ENCODE results near the gene CEACAM21.

The CEACAM21 gene

GRCh38 chr19:41584260-41584810 is 8.4 kb downstream of the CEACAM21 start:
- Histone ChIP-seq H3K27me3 (ENCODE audit: insufficient read depth, low read length) (no peaks in the 10 kb centered on the region), H3K9ac (ENCODE audit: low read length) (no peak overlapping the region), H3K79me1 (ENCODE audit: low read length) (no peaks in the 10 kb centered on the region), H3K4me2 (ENCODE audit: low read length) (no peak overlapping the region), H3K14ac (ENCODE audit: low read length) (no peak overlapping the region), H3K4me1 (ENCODE audit: control insufficient read depth in 1 of 2, insufficient read depth in 2 of 2, low read length in 2 of 2) (no peaks in the 10 kb centered on the region), H3K4me3 (ENCODE audit: low read depth, low read length) (no peak overlapping the region), H3K79me2 (ENCODE audit: control insufficient read depth, insufficient read depth, low read length, poor library complexity) (no peaks in the 10 kb centered on the region), H3K4ac (ENCODE audit: low read depth, low read length) (no peak overlapping the region), H3K9me3 (ENCODE audit: insufficient read depth, low read depth, low read length) (peaks cover 48% of the 10 kb centered on the region), H2BK120ac (ENCODE audit: insufficient read depth, low read length, poor library complexity) (no peak overlapping the region), H3K36me3 (ENCODE audit: control insufficient read depth in 1 of 2, insufficient read depth in 2 of 2, low read length in 2 of 2) (no peaks in the 10 kb centered on the region), H3K23ac (ENCODE audit: low read length) (no peak overlapping the region), H2AK5ac (ENCODE audit: low read length) (no peak overlapping the region), H2BK12ac (ENCODE audit: low read length) (no peak overlapping the region), H2BK5ac (ENCODE audit: low read depth, low read length, poor library complexity) (no peak overlapping the region), H4K8ac (ENCODE audit: low read depth, low read length) (no peak overlapping the region), H2AFZ (ENCODE audit: insufficient read depth, low read length, poor library complexity) (no peak overlapping the region), H3K18ac (ENCODE audit: low read length) (no peak overlapping the region), H3K27ac (ENCODE audit: low read depth, low read length) (no peak overlapping the region), H4K91ac (ENCODE audit: low read depth, low read length) (no peak overlapping the region), H4K12ac (ENCODE audit: low read depth, low read length) (no peak overlapping the region)
- no peak for DNase-seq
- WGBS (ENCODE audit: extremely low coverage, insufficient coverage, insufficient read length), result no CpG with 5 or more reads among the region's 6 CpGs

- Histone ChIP-seq H3K36me3 (ENCODE audit: control insufficient read depth in 1 of 2, insufficient read depth in 2 of 2, low read length in 2 of 2) (no peaks in the 10 kb centered on the region), H3K4ac (ENCODE audit: low read depth, low read length) (no peak overlapping the region), H2BK12ac (ENCODE audit: low read length) (no peak overlapping the region), H2BK5ac (ENCODE audit: low read depth, low read length, poor library complexity) (no peak overlapping the region), H3K18ac (ENCODE audit: low read length) (no peak overlapping the region), H3K4me2 (ENCODE audit: low read length) (no peak overlapping the region), H3K27me3 (ENCODE audit: insufficient read depth, low read length) (no peaks in the 10 kb centered on the region), H3K14ac (ENCODE audit: low read length) (no peak overlapping the region), H2BK120ac (ENCODE audit: insufficient read depth, low read length, poor library complexity) (no peak overlapping the region), H4K12ac (ENCODE audit: low read depth, low read length) (no peak overlapping the region), H3K4me3 (ENCODE audit: low read depth, low read length) (no peak overlapping the region), H4K8ac (ENCODE audit: low read depth, low read length) (no peak overlapping the region), H2AK5ac (ENCODE audit: low read length) (no peak overlapping the region), H3K79me1 (ENCODE audit: low read length) (no peaks in the 10 kb centered on the region), H3K9ac (ENCODE audit: low read length) (no peak overlapping the region), H4K91ac (ENCODE audit: low read depth, low read length) (no peak overlapping the region), H3K4me1 (ENCODE audit: control insufficient read depth in 1 of 2, insufficient read depth in 2 of 2, low read length in 2 of 2) (no peaks in the 10 kb centered on the region), H2AFZ (ENCODE audit: insufficient read depth, low read length, poor library complexity) (no peak overlapping the region), H3K27ac (ENCODE audit: low read depth, low read length) (no peak overlapping the region), H3K23ac (ENCODE audit: low read length) (no peak overlapping the region), H3K79me2 (ENCODE audit: control insufficient read depth, insufficient read depth, low read length, poor library complexity) (no peaks in the 10 kb centered on the region), H3K9me3 (ENCODE audit: insufficient read depth, low read depth, low read length) (peaks cover 51% of the 10 kb centered on the region)
- no peak for DNase-seq
- WGBS (ENCODE audit: extremely low coverage, insufficient coverage, insufficient read length), result no CpG with 5 or more reads among the region's 1 CpG
Observed at GRCh38 chr19:41584931-41585330, 9.0 kb downstream of the CEACAM21 start.

DNA sequence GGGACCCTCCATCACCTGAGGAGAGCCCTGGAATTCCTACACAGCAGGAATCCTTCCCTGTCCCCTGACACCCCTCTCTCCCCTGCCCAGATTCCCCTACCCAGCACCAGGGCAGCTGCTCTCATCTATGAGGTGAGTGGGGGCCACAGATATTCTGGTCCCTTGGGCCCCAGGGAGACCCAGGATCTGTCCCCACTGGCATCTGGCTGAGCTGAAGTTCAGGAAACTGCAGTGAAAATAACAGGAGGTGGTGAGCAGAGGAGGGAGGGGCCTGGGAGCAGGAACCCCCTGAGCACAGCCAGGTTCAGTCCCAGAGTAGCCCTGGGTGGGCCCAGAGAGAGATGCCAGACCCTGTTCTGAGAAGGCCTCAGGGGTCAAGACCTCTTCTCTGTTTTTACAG is 10.1 kb downstream of the CEACAM21 start:
- H3K4me3 ChIP-seq (ENCODE audit: low read depth, low read length), result no peak overlapping the region
- H3K79me1 ChIP-seq (ENCODE audit: low read length), result no peaks in the 10 kb centered on the region
- no peaks in the 10 kb centered on the region for H3K27me3 ChIP-seq (ENCODE audit: insufficient read depth, low read length)
- H2BK120ac ChIP-seq (ENCODE audit: insufficient read depth, low read length, poor library complexity), result no peak overlapping the region
- no peak overlapping the region for H3K9ac ChIP-seq (ENCODE audit: low read length)
- H3K14ac ChIP-seq (ENCODE audit: low read length), result no peak overlapping the region
- H3K4me1 ChIP-seq (ENCODE audit: control insufficient read depth in 1 of 2, insufficient read depth in 2 of 2, low read length in 2 of 2), result no peaks in the 10 kb centered on the region
- H3K4ac ChIP-seq (ENCODE audit: low read depth, low read length), result no peak overlapping the region
- no peak overlapping the region for H3K23ac ChIP-seq (ENCODE audit: low read length)
- no peak overlapping the region for H4K8ac ChIP-seq (ENCODE audit: low read depth, low read length)
- H3K9me3 ChIP-seq (ENCODE audit: insufficient read depth, low read depth, low read length), result peaks cover 52% of the 10 kb centered on the region
- H2BK12ac ChIP-seq (ENCODE audit: low read length), result no peak overlapping the region
- no peak overlapping the region for H3K27ac ChIP-seq (ENCODE audit: low read depth, low read length)
- no peak overlapping the region for H4K12ac ChIP-seq (ENCODE audit: low read depth, low read length)
- no peak overlapping the region for H2BK5ac ChIP-seq (ENCODE audit: low read depth, low read length, poor library complexity)
- H2AFZ ChIP-seq (ENCODE audit: insufficient read depth, low read length, poor library complexity), result no peak overlapping the region
- no peak overlapping the region for H3K18ac ChIP-seq (ENCODE audit: low read length)
- H3K4me2 ChIP-seq (ENCODE audit: low read length), result no peak overlapping the region
- no peak for DNase-seq
- H4K91ac ChIP-seq (ENCODE audit: low read depth, low read length), result no peak overlapping the region
- H3K79me2 ChIP-seq (ENCODE audit: control insufficient read depth, insufficient read depth, low read length, poor library complexity), result no peaks in the 10 kb centered on the region
- no peaks in the 10 kb centered on the region for H3K36me3 ChIP-seq (ENCODE audit: control insufficient read depth in 1 of 2, insufficient read depth in 2 of 2, low read length in 2 of 2)
- H2AK5ac ChIP-seq (ENCODE audit: low read length), result no peak overlapping the region

DNA sequence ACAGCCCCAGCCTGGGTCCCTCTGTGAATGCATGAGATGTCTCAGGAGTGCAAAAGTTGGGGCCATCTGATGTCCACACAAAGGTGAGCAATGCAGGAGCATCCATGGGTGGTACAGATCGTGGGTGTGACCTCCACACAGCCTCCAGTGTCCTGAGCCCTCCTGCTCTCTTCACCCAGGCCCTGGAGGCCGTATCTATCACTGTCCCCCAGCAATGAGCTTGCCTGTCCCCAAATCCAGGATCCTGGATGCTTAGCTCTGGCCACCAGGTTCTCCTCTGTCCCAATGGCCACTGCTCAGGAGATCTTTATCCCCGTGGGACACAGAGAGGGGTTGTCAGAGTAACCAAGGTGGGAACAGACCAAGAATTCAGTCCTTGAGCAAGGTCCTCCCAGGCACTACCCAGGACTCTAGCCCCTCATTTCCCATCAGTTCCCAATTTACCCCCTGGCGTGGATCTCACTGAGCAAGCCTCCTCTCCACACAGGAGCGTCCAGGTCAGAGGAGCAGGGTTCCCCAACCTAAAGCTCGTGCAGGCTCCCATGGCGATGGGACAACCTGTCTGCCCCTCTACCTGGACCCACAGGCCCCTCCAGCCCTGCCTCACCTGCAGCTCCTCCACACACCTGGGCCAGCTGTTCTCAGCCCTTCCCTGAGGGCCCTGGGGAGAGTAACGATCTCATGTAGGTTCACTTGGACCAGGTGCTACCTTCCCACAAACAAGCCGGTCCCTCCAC is 11.3 kb downstream of the CEACAM21 start:
- H3K4me3 ChIP-seq (ENCODE audit: low read depth, low read length), result no peak overlapping the region
- peaks cover 55% of the 10 kb centered on the region for H3K9me3 ChIP-seq (ENCODE audit: insufficient read depth, low read depth, low read length)
- H3K4me2 ChIP-seq (ENCODE audit: low read length), result no peak overlapping the region
- H3K79me1 ChIP-seq (ENCODE audit: low read length), result no peaks in the 10 kb centered on the region
- WGBS (ENCODE audit: extremely low coverage, insufficient coverage, insufficient read length), result no CpG with 5 or more reads among the region's 9 CpGs
- no peak for DNase-seq
- no peak overlapping the region for H4K8ac ChIP-seq (ENCODE audit: low read depth, low read length)
- no peaks in the 10 kb centered on the region for H3K4me1 ChIP-seq (ENCODE audit: control insufficient read depth in 1 of 2, insufficient read depth in 2 of 2, low read length in 2 of 2)
- H2AK5ac ChIP-seq (ENCODE audit: low read length), result no peak overlapping the region
- H3K27ac ChIP-seq (ENCODE audit: low read depth, low read length), result no peak overlapping the region
- H2BK120ac ChIP-seq (ENCODE audit: insufficient read depth, low read length, poor library complexity), result no peak overlapping the region
- no peak overlapping the region for H2BK5ac ChIP-seq (ENCODE audit: low read depth, low read length, poor library complexity)
- H4K91ac ChIP-seq (ENCODE audit: low read depth, low read length), result no peak overlapping the region
- no peak overlapping the region for H4K12ac ChIP-seq (ENCODE audit: low read depth, low read length)
- no peak overlapping the region for H2AFZ ChIP-seq (ENCODE audit: insufficient read depth, low read length, poor library complexity)
- no peak overlapping the region for H3K9ac ChIP-seq (ENCODE audit: low read length)
- no peaks in the 10 kb centered on the region for H3K79me2 ChIP-seq (ENCODE audit: control insufficient read depth, insufficient read depth, low read length, poor library complexity)
- H3K4ac ChIP-seq (ENCODE audit: low read depth, low read length), result no peak overlapping the region
- H3K14ac ChIP-seq (ENCODE audit: low read length), result no peak overlapping the region
- no peak overlapping the region for H3K18ac ChIP-seq (ENCODE audit: low read length)
- no peak overlapping the region for H2BK12ac ChIP-seq (ENCODE audit: low read length)
- no peaks in the 10 kb centered on the region for H3K36me3 ChIP-seq (ENCODE audit: control insufficient read depth in 1 of 2, insufficient read depth in 2 of 2, low read length in 2 of 2)
- no peak overlapping the region for H3K23ac ChIP-seq (ENCODE audit: low read length)
- H3K27me3 ChIP-seq (ENCODE audit: insufficient read depth, low read length), result no peaks in the 10 kb centered on the region

Measured in trophoblast cell (in vitro differentiated cells and primary cell).